GM19395 (cell line): ENCODE measurements around the gene NUP153.
"Not testable (repeated sequence)": the region's sequence is repeated elsewhere in the genome, so short reads cannot be mapped to it uniquely, and the experiment has no call there.

Experiments used
- ATAC-seq: cut with Tn5 transposase; IDR thresholded peaks from one replicate; pipeline ENCODE4 v1.9.1; 2021; ENCODE audit warnings: mild to moderate bottlenecking, moderate library complexity; ENCODE audit not compliant: unreplicated experiment

NUP153 gene

GRCh38 chr6:17706580-17707370 is at the start of gene NUP153:
NUP153 (minus strand) TSS chr6:17706925; CDS start chr6:17706387, 538 bp downstream.
- ATAC-seq, result peak; percentile 56

GRCh38 chr6:17754254-17754653 is 47.5 kb upstream of the NUP153 start:
- ATAC-seq, result no peak

- ATAC-seq, result not testable (repeated sequence)
Observed at GRCh38 chr6:17745324-17745723, 38.6 kb upstream of the NUP153 start.

GRCh38 chr6:17744757-17745308 is 38.1 kb upstream of the NUP153 start:
- ATAC-seq, result not testable (repeated sequence)

GRCh38 chr6:17744019-17744756 is 37.5 kb upstream of the NUP153 start:
- no peak for ATAC-seq

- ATAC-seq, result no peak
Observed at GRCh38 chr6:17741507-17741906, 34.8 kb upstream of the NUP153 start.

DNA sequence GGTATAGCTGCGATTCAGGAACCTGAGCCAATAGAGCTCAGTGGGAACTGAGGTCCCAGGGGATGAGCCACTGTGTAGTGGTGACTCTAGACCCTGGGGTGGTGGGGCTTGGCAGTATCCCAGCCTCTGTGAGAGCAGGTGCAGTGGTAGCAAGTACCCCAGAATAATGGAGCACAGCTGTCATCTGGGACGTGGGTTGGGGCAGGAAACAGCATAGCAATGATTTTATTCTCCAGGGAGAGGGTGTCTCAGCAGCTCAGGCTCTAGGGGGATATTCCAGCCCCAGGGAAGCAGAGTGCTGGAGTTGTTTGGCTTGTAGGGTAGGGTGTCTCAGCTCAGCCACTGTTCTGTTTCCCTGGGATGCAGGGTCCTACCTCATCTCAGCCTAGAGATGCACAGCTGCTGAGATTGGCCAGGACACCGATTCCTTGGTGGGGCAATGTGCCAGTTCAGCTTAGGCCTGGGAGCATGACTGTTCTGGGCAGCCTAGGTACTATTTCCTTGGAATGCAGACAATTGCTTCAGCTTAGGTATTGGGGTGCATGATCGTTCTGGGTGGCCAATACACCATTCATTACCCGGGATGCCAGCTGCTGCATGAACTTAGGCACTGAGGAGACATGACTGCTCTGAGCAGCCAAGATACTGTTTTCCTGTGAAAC is 34.0 kb upstream of the NUP153 start:
- ATAC-seq, result no peak

DNA sequence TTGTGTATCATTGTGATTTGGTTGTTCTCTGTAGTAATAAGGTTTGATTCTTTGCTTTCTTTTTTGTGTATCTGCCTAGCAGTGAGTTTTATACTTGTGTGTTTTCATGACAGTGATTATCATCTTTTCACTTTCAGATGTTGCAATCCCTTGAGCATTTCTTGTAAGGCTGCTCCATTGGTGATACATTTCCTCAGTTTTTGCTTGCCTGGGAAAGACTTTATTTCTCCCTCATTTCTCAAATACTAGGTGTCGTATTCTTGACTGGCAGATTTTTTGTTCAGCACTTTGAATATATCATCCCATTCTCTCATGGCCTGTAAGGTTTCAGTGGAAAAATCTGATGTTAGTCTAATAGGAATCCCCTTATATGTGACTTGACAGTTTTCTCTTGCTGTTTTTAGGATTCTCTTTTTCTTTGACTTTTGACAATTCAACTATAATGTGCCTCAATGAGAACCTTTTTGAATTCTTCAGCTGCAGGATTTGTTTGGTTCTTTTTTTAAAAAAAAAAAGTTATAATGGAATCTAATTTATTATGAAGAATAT is 31.1 kb upstream of the NUP153 start:
- no peak for ATAC-seq

DNA sequence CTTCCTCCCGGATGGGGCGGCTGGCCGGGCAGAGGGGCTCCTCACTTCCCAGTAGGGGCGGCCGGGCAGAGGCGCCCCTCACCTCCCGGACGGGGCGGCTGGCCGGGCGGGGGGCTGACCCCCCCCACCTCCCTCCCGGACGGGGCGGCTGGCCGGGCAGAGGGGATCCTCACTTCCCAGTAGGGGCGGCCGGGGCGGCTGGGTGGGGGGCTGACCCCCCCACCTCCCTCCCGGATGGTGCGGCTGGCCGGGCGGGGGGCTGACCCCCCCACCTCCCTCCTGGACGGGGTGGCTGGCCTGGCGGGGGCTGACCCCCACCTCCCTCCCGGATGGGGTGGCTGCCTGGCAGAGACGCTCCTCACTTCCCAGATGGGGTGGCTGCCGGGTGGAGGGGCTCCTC is 28.6 kb upstream of the NUP153 start:
- ATAC-seq, result not testable (repeated sequence)

GRCh38 chr6:17730078-17730704 is 23.5 kb upstream of the NUP153 start:
- no peak for ATAC-seq

GRCh38 chr6:17729223-17730077 is 22.7 kb upstream of the NUP153 start:
- no peak for ATAC-seq

- ATAC-seq, result no peak
Observed at GRCh38 chr6:17728551-17729222, 22.0 kb upstream of the NUP153 start.

- no peak for ATAC-seq
Observed at GRCh38 chr6:17725083-17725482, 18.4 kb upstream of the NUP153 start.

GRCh38 chr6:17724341-17724740 is 17.6 kb upstream of the NUP153 start:
- no peak for ATAC-seq

GRCh38 chr6:17721671-17722070 is 14.9 kb upstream of the NUP153 start:
- ATAC-seq, result no peak

DNA sequence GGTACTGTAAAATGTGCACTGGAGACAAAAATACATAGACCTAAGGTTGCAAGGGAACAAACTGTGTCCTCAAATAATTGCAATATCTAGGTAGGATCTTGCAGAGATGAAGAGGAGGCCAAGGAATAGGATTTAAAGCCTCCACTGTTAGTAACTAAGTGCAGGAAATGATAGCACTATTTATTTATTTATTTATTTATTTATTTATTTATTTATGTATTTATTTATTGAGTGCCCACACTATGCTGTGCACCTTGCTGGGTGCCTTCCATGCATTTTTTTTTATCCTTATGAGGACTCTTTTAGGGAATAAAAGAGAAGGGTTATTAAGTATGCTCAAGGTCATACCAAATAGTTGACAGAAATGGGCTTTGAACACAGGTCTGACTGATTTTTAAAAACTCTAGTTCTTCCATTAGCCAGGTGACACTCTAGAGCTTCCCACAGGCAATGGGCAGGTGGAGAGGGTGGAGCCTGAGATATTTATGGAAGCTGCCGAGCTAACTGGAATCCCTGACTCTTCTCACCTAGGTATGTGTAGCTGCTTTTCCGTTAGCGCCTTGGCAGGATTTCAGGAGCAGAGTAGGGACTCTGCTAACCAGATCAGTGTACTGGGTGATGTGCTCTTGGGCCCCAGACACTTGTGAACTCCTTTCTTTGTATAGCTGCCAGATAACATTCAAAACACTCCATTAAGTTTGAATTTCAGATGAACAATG is 12.8 kb upstream of the NUP153 start:
- ATAC-seq, result no peak

DNA sequence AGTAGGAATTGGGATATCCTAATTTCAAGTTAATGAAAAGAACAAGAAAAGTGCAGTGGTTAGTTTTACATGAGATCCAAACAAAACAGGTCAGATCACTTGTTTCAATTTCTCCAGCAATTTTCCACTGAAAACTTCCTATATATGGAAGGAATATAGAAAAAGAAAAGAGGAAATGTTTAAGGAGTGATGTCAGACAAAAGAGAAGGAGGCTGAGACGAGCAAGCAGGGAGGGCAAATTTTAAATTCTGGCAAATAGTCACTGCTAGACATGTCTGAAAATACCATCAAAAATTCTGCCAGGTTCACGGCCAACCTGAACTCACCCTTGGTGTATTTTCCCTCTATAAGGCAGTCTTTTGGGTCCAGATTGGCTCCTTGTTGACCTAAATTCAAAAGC is 9.5 kb upstream of the NUP153 start:
- no peak for ATAC-seq
